HEK293T (cell line): ENCODE results near the gene GPA33.

Experiments used
- BHLHE40 ChIP-seq: fragments of 450-650 bp; IDR thresholded peaks from 2 replicates; pipeline ENCODE4 v1.6.1; 2016; ENCODE audit warnings: mild to moderate bottlenecking, moderate library complexity, borderline replicate concordance
- ELF4 ChIP-seq: fragments of 450-650 bp; IDR thresholded peaks from 2 replicates; pipeline ENCODE4 v1.6.1; 2017; ENCODE audit warnings: antibody characterized with exemption
- FOXK2 ChIP-seq: fragments of 450-650 bp; IDR thresholded peaks from 2 replicates; pipeline ENCODE4 v1.6.1; 2016; ENCODE audit warnings: mild to moderate bottlenecking
- FOXM1 ChIP-seq: fragments of 450-650 bp; IDR thresholded peaks from 2 replicates; pipeline ENCODE4 v1.6.1; 2017; ENCODE audit warnings: mild to moderate bottlenecking, borderline replicate concordance
- HDGF ChIP-seq: fragments of 450-650 bp; IDR thresholded peaks from 2 replicates; pipeline ENCODE4 v1.6.1; 2017; ENCODE audit warnings: antibody characterized with exemption, borderline replicate concordance
- LEF1 ChIP-seq: fragments of 450-650 bp; IDR thresholded peaks from 2 replicates; pipeline ENCODE4 v1.6.1; 2017; ENCODE audit warnings: mild to moderate bottlenecking, borderline replicate concordance
- NFRKB ChIP-seq: fragments of 450-650 bp; IDR thresholded peaks from 2 replicates; pipeline ENCODE4 v1.6.1; 2016; ENCODE audit warnings: mild to moderate bottlenecking, moderate library complexity
- PKNOX1 ChIP-seq: fragments of 450-650 bp; IDR thresholded peaks from 2 replicates; pipeline ENCODE4 v1.6.1; 2016
- SP1 ChIP-seq: fragments of 450-650 bp; IDR thresholded peaks from 2 replicates; pipeline ENCODE4 v1.6.1; 2017
- SUZ12 ChIP-seq: fragments of 450-650 bp; IDR thresholded peaks from 2 replicates; pipeline ENCODE4 v1.6.1; 2016; ENCODE audit warnings: mild to moderate bottlenecking
- TARDBP ChIP-seq: fragments of 450-650 bp; IDR thresholded peaks from 2 replicates; pipeline ENCODE4 v1.6.1; 2016
- ZNF384 ChIP-seq: fragments of 450-650 bp; IDR thresholded peaks from 2 replicates; pipeline ENCODE4 v1.6.1; 2016

- no peak for TF ChIP-seq SP1
- no peak for TF ChIP-seq FOXM1
- TF ChIP-seq FOXK2 = no peak
- no peak for TF ChIP-seq LEF1
- no peak for TF ChIP-seq TARDBP
- TF ChIP-seq SUZ12 = no peak
- no peak for TF ChIP-seq BHLHE40
- TF ChIP-seq PKNOX1 = no peak
- TF ChIP-seq NFRKB = no peak
- no peak for TF ChIP-seq HDGF
- no peak for TF ChIP-seq ZNF384
- no peak for TF ChIP-seq ELF4
These were observed 29.1 kb downstream of the GPA33 start for GRCh38 chr1:167061073-167061464.
